Smooth muscle cell (in vitro differentiated cells): ENCODE data around the gene RFX1. TPM values are rescaled to one million over a fixed set of nuclear protein-coding genes. Genes with fewer than 3 reads are reported as not detected.
A peak's percentile ranks its signal among the peaks of the same experiment; 100 is the strongest.

Experiments
- DNase-seq: peaks from one replicate; lab custom pipeline; 2025; ENCODE audit not compliant: unreplicated experiment; lab: John Stamatoyannopoulos, UW
- H2AFZ ChIP-seq: fragments of 200-600 bp; sonication (generic); 2 replicates; pipeline ENCODE4 v1.6.0; 2016; ENCODE audit warnings: antibody characterized with exemption, low read depth, mild to moderate bottlenecking
- H3F3A ChIP-seq: fragments of 200-600 bp; sonication (generic); 2 replicates; pipeline ENCODE4 v1.6.0; 2017; ENCODE audit warnings: antibody characterized with exemption, low read depth
- H3K27ac ChIP-seq: fragments of 200-600 bp; sonication (generic); 2 replicates; pipeline ENCODE4 v1.5.1; 2016; ENCODE audit warnings: low read depth, mild to moderate bottlenecking
- H3K27me3 ChIP-seq: fragments of 200-600 bp; sonication (generic); 2 replicates; pipeline ENCODE4 v1.6.1; 2016; ENCODE audit warnings: low read depth, mild to moderate bottlenecking
- H3K36me3 ChIP-seq: fragments of 200-600 bp; sonication (generic); 2 replicates; pipeline ENCODE4 v1.5.1; 2016; ENCODE audit warnings: low read depth
- H3K4me1 ChIP-seq: fragments of 200-600 bp; sonication (generic); 2 replicates; pipeline ENCODE4 v1.5.1; 2016; ENCODE audit warnings: low read depth
- H3K4me2 ChIP-seq: fragments of 200-600 bp; sonication (generic); 2 replicates; pipeline ENCODE4 v1.6.0; 2016; ENCODE audit warnings: mild to moderate bottlenecking
- H3K4me3 ChIP-seq: fragments of 200-600 bp; sonication (generic); 2 replicates; pipeline ENCODE4 v1.5.1; 2016; ENCODE audit warnings: mild to moderate bottlenecking
- H3K79me2 ChIP-seq: fragments of 200-600 bp; sonication (generic); 2 replicates; pipeline ENCODE4 v1.6.0; 2016; ENCODE audit warnings: low read depth, mild to moderate bottlenecking
- H3K9ac ChIP-seq: fragments of 200-600 bp; sonication (generic); 2 replicates; pipeline ENCODE4 v1.6.0; 2016; ENCODE audit warnings: low read depth
- H3K9me3 ChIP-seq: fragments of 200-600 bp; sonication (generic); replicated peaks from 2 replicates; pipeline ENCODE4 v1.5.1; 2016; ENCODE audit warnings: low read depth
- H4K20me1 ChIP-seq: fragments of 200-600 bp; sonication (generic); 2 replicates; pipeline ENCODE4 v1.6.0; 2016; ENCODE audit warnings: low read depth
- CTCF ChIP-seq: fragments of 200-600 bp; sonication (generic); IDR thresholded peaks from 2 replicates; pipeline ENCODE4 v1.5.1; 2017; ENCODE audit warnings: borderline replicate concordance, mild to moderate bottlenecking, antibody characterized with exemption; ENCODE audit not compliant: insufficient read depth, poor library complexity, severe bottlenecking
- WGBS: methylation state at CpG from one replicate; pipeline ENCODE4 v1.1.7; 2016; ENCODE audit warnings: low lambda C conversion rate; 5-methylcytosine and 5-hydroxymethylcytosine counted together
- polyA plus RNA-seq: library from polyadenylated mRNA; unstranded; fragments of >200 nt; fragmentation: Nextera tagmentation; extraction: Ambion mirVana; gene quantifications from 2 replicates; pipeline ENCODE4 v1.2.1, GENCODE V29; 2016
- total RNA-seq: library from RNA; depleted of rRNA; stranded (reverse); fragments of >200 nt; gene quantifications from 2 replicates; pipeline ENCODE4 v1.2.3, GENCODE V29; 2014

RFX1 gene
- total and polyA plus RNA-seq, 2 experiments from 2014 or later = 2.2 TPM

- TF ChIP-seq CTCF = no peak
- DNase-seq = no peak
- Histone ChIP-seq H3K4me3 (no peak overlapping the region), H3K9me3 (no peaks in the 10 kb centered on the region), H3K79me2 (no peaks in the 10 kb centered on the region), H3F3A (no peaks in the 10 kb centered on the region), H3K9ac (no peak overlapping the region), H3K4me2 (no peak overlapping the region), H3K4me1 (no peaks in the 10 kb centered on the region), H3K36me3 (no peaks in the 10 kb centered on the region), H3K27me3 (no peaks in the 10 kb centered on the region), H4K20me1 (no peaks in the 10 kb centered on the region), H3K27ac (no peak overlapping the region), H2AFZ (no peak overlapping the region)
- 100% methylated on average over 1 of the region's 1 CpG for WGBS
Observed at GRCh38 chr19:13942023-13942684, 64.0 kb downstream of the RFX1 start.

DNA sequence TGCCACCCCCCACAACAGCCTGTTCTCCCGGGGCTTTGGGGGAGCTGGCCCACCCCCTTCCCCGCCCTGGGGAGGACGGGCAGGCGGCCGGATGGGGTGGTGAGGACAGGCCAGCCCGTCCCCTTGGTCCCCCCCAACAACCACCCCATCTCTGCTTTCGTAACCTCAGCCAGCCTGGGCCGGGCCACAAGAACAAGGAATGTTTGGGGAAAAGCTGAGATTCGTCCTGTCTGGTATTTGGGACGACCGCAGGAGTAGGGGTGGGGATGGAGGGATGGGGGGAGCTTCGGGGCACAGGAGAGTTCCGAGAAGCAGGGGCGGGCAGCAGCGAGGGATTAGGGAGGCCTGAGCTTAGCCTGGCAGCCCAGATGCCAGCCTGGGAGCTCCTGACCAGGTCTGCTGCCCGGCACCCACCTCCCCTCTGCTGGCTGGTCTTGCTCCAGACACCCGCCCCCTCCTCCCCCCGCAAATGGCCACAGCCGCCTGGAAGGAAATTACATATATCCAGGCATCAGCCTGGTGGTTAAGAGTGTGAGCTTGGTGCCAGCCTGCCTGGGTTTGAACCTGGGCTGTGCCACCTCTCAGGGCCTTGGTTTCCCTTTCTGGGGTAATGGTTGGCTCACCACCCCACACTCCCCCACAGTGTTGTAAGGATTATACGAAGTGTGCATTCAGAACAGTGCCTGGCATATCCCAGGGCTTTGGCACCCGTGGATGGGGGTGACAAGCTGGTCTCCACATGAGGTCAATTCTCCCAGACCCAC lies 67.6 kb downstream of the RFX1 start, which contains the start of gene PODNL1:
Gene PODNL1, minus strand, starts transcription at position 117 of the 764 bp plus-strand sequence. CDS start 236 bp downstream, outside the sequence.
- H3K27ac ChIP-seq = peak within 1 kb of the TSS; percentile 9
- DNase-seq = peak; percentile 28
- H3K9me3 ChIP-seq = no peaks in the 10 kb centered on the region
- peak within 1 kb of the TSS; percentile 40 for H3K4me3 ChIP-seq
- H3K4me1 ChIP-seq = peaks cover 8% of the 10 kb centered on the region
- H3K79me2 ChIP-seq = no peaks in the 10 kb centered on the region
- no peaks in the 10 kb centered on the region for H3K27me3 ChIP-seq
- no peak for TF ChIP-seq CTCF
- peak within 1 kb of the TSS; percentile 81 for H3K4me2 ChIP-seq
- H3K36me3 ChIP-seq = no peaks in the 10 kb centered on the region
- no peaks in the 10 kb centered on the region for H4K20me1 ChIP-seq
- 41% methylated on average over 13 of the region's 21 CpGs for WGBS
- no peak within 1 kb of the TSS for H2AFZ ChIP-seq
- no peaks in the 10 kb centered on the region for H3F3A ChIP-seq
- H3K9ac ChIP-seq = no peak within 1 kb of the TSS

GRCh38 chr19:13937479-13938300 lies 68.4 kb downstream of the RFX1 start:
- no peak for TF ChIP-seq CTCF
- H3K4me3 ChIP-seq = peak overlapping the region; percentile 40
- H4K20me1 ChIP-seq = no peaks in the 10 kb centered on the region
- peak overlapping the region; percentile 9 for H3K27ac ChIP-seq
- H3K27me3 ChIP-seq = no peaks in the 10 kb centered on the region
- no peaks in the 10 kb centered on the region for H3K79me2 ChIP-seq
- H2AFZ ChIP-seq = no peak overlapping the region
- peak overlapping the region; percentile 81 for H3K4me2 ChIP-seq
- DNase-seq = no peak
- no peak overlapping the region for H3K9ac ChIP-seq
- peaks cover 8% of the 10 kb centered on the region for H3K4me1 ChIP-seq
- H3F3A ChIP-seq = no peaks in the 10 kb centered on the region
- H3K36me3 ChIP-seq = no peaks in the 10 kb centered on the region
- 43% methylated on average over 19 of the region's 29 CpGs for WGBS
- H3K9me3 ChIP-seq = no peaks in the 10 kb centered on the region
